Panc1 (cell line): ENCODE measurements around the gene SRC. TPM values are rescaled to one million over a fixed set of nuclear protein-coding genes. Genes with fewer than 3 reads are reported as not detected.

Experiments used
- ATAC-seq: fragments of 200-7000 bp; cut with Tn5 transposase; 2 replicates; pipeline ENCODE4 v1.9.1; 2020; ENCODE audit warnings: mild to moderate bottlenecking, moderate library complexity
- BruUV-seq: library from RNA; stranded (reverse); fragments of 400-500 nt; replicated peaks from 2 replicates; lab custom pipeline; 2021; lab: Mats Ljungman, UMichigan
- CTCF ChIA-PET: fragments of 300-600 bp; sonication (Branson Sonifier 250); formaldehyde crosslinking; loops from one replicate; lab custom pipeline; 2022; ENCODE audit warnings: antibody characterized with exemption; lab: Charles Lee
- POLR2A ChIA-PET: fragments of 300-600 bp; sonication (Branson Sonifier 250); formaldehyde crosslinking; loops from one replicate; lab custom pipeline; 2022; ENCODE audit warnings: antibody characterized with exemption; lab: Charles Lee
- DNase-seq: peaks from one replicate; pipeline ENCODE4 v3.0.0-alpha.2; 2010; ENCODE audit warnings: low read depth, low spot score
- H3K27ac ChIP-seq: 2 replicates; pipeline ENCODE4 v1.5.1; 2011; ENCODE audit warnings: mild to moderate bottlenecking, low read length, inconsistent platforms
- H3K27me3 ChIP-seq: fragments of 200-500 bp; sonication (Bioruptor generic); 2 replicates; pipeline ENCODE4 v1.6.0; 2014; ENCODE audit warnings: low read length, inconsistent platforms; ENCODE audit not compliant: control insufficient read depth, insufficient read depth
- H3K36me3 ChIP-seq: fragments of 200-500 bp; sonication (Bioruptor generic); 2 replicates; pipeline ENCODE4 v1.5.1; 2014; ENCODE audit warnings: inconsistent platforms, mild to moderate bottlenecking, low read length, moderate library complexity; ENCODE audit not compliant: control insufficient read depth, insufficient read depth
- H3K4me1 ChIP-seq: 2 replicates; pipeline ENCODE4 v1.5.1; 2011; ENCODE audit warnings: inconsistent platforms, mild to moderate bottlenecking, low read length, moderate library complexity; ENCODE audit not compliant: control insufficient read depth, insufficient read depth
- H3K4me3 ChIP-seq, 2 experiments: 2 replicates each; pipeline ENCODE4 v1.5.1; 2011 to 2012; ENCODE audit warnings: low read depth in 2 of 2, low read length in 2 of 2, mild to moderate bottlenecking in 2 of 2, inconsistent platforms in 1 of 2, moderate library complexity in 1 of 2
- H3K9me3 ChIP-seq: fragments of 200-500 bp; sonication (Bioruptor generic); 2 replicates; pipeline ENCODE4 v1.5.1; 2014; ENCODE audit warnings: low read depth, mild to moderate bottlenecking, inconsistent platforms, low read length, moderate library complexity; ENCODE audit not compliant: control insufficient read depth, insufficient read depth
- CTCF ChIP-seq: fragments of 450-650 bp; IDR thresholded peaks from 2 replicates; pipeline ENCODE4 v1.5.1; 2017; ENCODE audit warnings: mild to moderate bottlenecking
- POLR2AphosphoS5 ChIP-seq: IDR thresholded peaks from 2 replicates; pipeline ENCODE4 v1.6.1; 2012; ENCODE audit warnings: mild to moderate bottlenecking, low read depth, low read length, moderate library complexity
- REST ChIP-seq, 2 experiments: IDR thresholded peaks; 2 replicates each; pipeline ENCODE4 v1.6.1; 2011 to 2012; ENCODE audit warnings: low read depth in 2 of 2, control low read depth in 1 of 2, low read length in 1 of 2, mild to moderate bottlenecking in 1 of 2, moderate library complexity in 1 of 2; ENCODE audit not compliant: insufficient read depth in 1 of 2
- SIN3A ChIP-seq: IDR thresholded peaks from 2 replicates; pipeline ENCODE4 v1.6.1; 2012; ENCODE audit warnings: low read depth, mild to moderate bottlenecking, low read length, moderate library complexity, borderline replicate concordance; ENCODE audit not compliant: insufficient read depth
- TCF7L2 ChIP-seq: IDR thresholded peaks from 2 replicates; pipeline ENCODE4 v1.6.1; 2011; ENCODE audit warnings: mild to moderate bottlenecking, low read depth, low read length, inconsistent platforms
- in situ Hi-C: cut with HindIII; loops from 2 replicates; pipeline ENCODE4 v1.10.0; 2016; ENCODE audit warnings: low sequenced_read_pairs, low pct_unique_long_range_greater_than_20kb
- intact Hi-C: fragments of 100-400 bp; cut with micrococcal nuclease; formaldehyde crosslinking; loops from one replicate; pipeline ENCODE4 v1.10.0; 2022; ENCODE audit not compliant: unreplicated experiment
- total RNA-seq: library from RNA; stranded (reverse); gene quantifications from one replicate; pipeline ENCODE4 v1.2.1, GENCODE V29; 2021; ENCODE audit not compliant: unreplicated experiment

Gene SRC
- total RNA-seq, 1 experiment from 2014 or later: 24.9 TPM

- ChIA-PET CTCF (no interaction called here), POLR2A (interaction anchor here (0.6 kb wide), 1 partner anchor 16 kb away, joined by 3 read pairs; no protein-coding TSS in a partner anchor)
- H3K9me3 ChIP-seq: no peaks in the 10 kb centered on the region
- H3K36me3 ChIP-seq: no peaks in the 10 kb centered on the region
- intact Hi-C loops: no loop called here
- no TSS peak for BruUV-seq
- no peaks in the 10 kb centered on the region for H3K4me1 ChIP-seq
- ATAC-seq (no peak), DNase-seq (no peak)
- in situ Hi-C loops: no loop called here
- no peak overlapping the region for H3K27ac ChIP-seq
- H3K27me3 ChIP-seq: peaks cover 16% of the 10 kb centered on the region
- H3K4me3 ChIP-seq: no peak overlapping the region
- TF ChIP-seq TCF7L2: no peak
- no peak for TF ChIP-seq SIN3A
- no peak for TF ChIP-seq CTCF
- TF ChIP-seq POLR2AphosphoS5: no peak
- no peak for TF ChIP-seq REST (IDR thresholded peaks at IDR 0.05; ENCODE audit: insufficient read depth in 1 of 2, low read depth in 2 of 2, low read length in 1 of 2)
Observed at GRCh38 chr20:37421988-37422387, 76.0 kb downstream of the SRC start.

GRCh38 chr20:37422791-37423286 lies 76.9 kb downstream of the SRC start:
- POLR2A ChIA-PET: interaction anchor here (0.5 kb wide), 1 partner anchor 134 kb away, joined by 3 read pairs; the partner anchor contains the start of gene MANBAL
- Histone ChIP-seq H3K9me3 (no peaks in the 10 kb centered on the region), H3K27ac (no peak overlapping the region), H3K4me3 (no peak overlapping the region), H3K36me3 (no peaks in the 10 kb centered on the region), H3K27me3 (peaks cover 18% of the 10 kb centered on the region), H3K4me1 (no peaks in the 10 kb centered on the region)
- DNase-seq (no peak), ATAC-seq (no peak)
- TF ChIP-seq TCF7L2 (no peak), POLR2AphosphoS5 (no peak), SIN3A (no peak), REST (IDR thresholded peaks at IDR 0.05; ENCODE audit: insufficient read depth in 1 of 2, low read depth in 2 of 2, low read length in 1 of 2) (no peak), CTCF (no peak)
- BruUV-seq: no TSS peak
- intact Hi-C loops: no loop called here
- CTCF ChIA-PET: interaction anchor here (0.5 kb wide), 1 partner anchor 899 kb away, joined by 3 read pairs; no protein-coding TSS in a partner anchor
- in situ Hi-C loops: no loop called here
